NK-92 (cell line): Measurements from ENCODE around the gene AKR1C4.

Source experiments
- DNase-seq: peaks from one replicate; lab custom pipeline; 2025; ENCODE audit not compliant: unreplicated experiment; lab: John Stamatoyannopoulos, UW

The AKR1C4 gene

DNA sequence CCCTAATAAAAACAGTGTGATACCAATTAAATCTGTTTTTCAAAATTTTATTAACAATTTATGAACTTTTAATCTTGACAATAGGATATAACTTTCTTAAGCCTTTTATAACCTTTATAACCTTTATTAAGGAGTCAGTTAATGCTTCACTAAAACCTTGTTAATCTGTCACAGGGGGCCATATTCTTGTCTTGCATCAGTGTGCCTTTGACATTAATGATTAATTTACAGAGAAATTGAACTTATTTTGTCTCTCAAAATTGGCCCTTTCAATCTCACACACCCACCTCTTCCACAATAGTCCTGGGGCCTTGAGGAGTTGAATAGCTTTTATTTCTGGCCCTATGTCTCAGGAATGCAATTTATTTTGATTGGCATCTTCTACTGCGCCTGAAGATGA is 68.5 kb downstream of the AKR1C4 start:
- no peak for DNase-seq

DNA sequence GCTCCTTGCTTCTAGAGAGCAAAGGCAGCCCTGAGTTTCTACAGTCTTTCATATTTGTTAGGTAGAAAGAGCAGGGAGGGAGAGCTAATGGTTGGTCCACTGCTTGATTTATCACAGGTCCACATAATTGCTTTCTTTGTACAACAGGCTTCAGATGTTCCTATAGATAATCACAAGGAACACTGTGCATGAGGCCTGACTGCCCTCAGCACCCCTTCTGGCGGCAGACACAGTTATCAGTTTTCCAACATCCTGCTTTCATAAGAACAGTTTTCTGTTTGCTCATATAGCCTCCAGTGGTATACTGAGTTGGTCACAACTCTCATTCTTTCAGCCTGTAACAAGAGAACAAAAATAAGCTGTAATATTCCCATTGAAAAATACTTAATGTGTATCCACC is 69.7 kb downstream of the AKR1C4 start:
- DNase-seq: no peak

- no peak for DNase-seq
Observed at GRCh38 chr10:5266804-5267203, 70.2 kb downstream of the AKR1C4 start.

- no peak for DNase-seq
Observed at GRCh38 chr10:5268234-5268633, 71.6 kb downstream of the AKR1C4 start.
